MM.1S (cell line): ENCODE data around the gene TBRG1.

Source experiments
- DNase-seq: peaks from one replicate; pipeline ENCODE4 v3.0.0-alpha.2; 2015
- H2AFZ ChIP-seq: fragments of 300-600 bp; sonication (generic); 2 replicates; pipeline ENCODE4 v1.6.0; 2016; ENCODE audit warnings: antibody characterized with exemption, low read length
- H3F3A ChIP-seq: fragments of 300-600 bp; sonication (generic); 2 replicates; pipeline ENCODE4 v1.6.1; 2016; ENCODE audit warnings: mild to moderate bottlenecking, antibody characterized with exemption, low read length, moderate library complexity, mixed read lengths; ENCODE audit not compliant: insufficient read depth
- H3K27ac ChIP-seq: fragments of 300-600 bp; sonication (generic); 2 replicates; pipeline ENCODE4 v1.5.1; 2016; ENCODE audit warnings: mild to moderate bottlenecking, low read length
- H3K27me3 ChIP-seq: fragments of 300-600 bp; sonication (generic); replicated peaks from 2 replicates; pipeline ENCODE4 v1.6.0; 2016; ENCODE audit warnings: low read length; ENCODE audit not compliant: insufficient read depth
- H3K36me3 ChIP-seq: fragments of 300-600 bp; sonication (generic); replicated peaks from 2 replicates; pipeline ENCODE4 v1.6.1; 2016; ENCODE audit warnings: mild to moderate bottlenecking, low read length, mixed read lengths; ENCODE audit not compliant: insufficient read depth
- H3K4me1 ChIP-seq: fragments of 300-600 bp; sonication (generic); 2 replicates; pipeline ENCODE4 v1.6.1; 2016; ENCODE audit warnings: low read length, mixed read lengths
- H3K4me2 ChIP-seq: fragments of 300-600 bp; sonication (generic); 2 replicates; pipeline ENCODE4 v1.6.0; 2016; ENCODE audit warnings: low read depth, low read length
- H3K4me3 ChIP-seq: fragments of 300-600 bp; sonication (generic); 2 replicates; pipeline ENCODE4 v1.5.1; 2016; ENCODE audit warnings: low read length, mixed read lengths
- H3K79me2 ChIP-seq: fragments of 300-600 bp; sonication (generic); 2 replicates; pipeline ENCODE4 v1.6.1; 2016; ENCODE audit warnings: mixed run types, low read length, mixed read lengths
- H3K9ac ChIP-seq: fragments of 300-600 bp; sonication (generic); 2 replicates; pipeline ENCODE4 v1.6.1; 2016; ENCODE audit warnings: low read length, mixed read lengths
- H3K9me2 ChIP-seq: fragments of 300-600 bp; sonication (generic); replicated peaks from 2 replicates; pipeline ENCODE4 v1.6.1; 2016; ENCODE audit warnings: mild to moderate bottlenecking, low read length, mixed read lengths; ENCODE audit not compliant: insufficient read depth
- H3K9me3 ChIP-seq: fragments of 300-600 bp; sonication (generic); replicated peaks from 2 replicates; pipeline ENCODE4 v1.6.1; 2016; ENCODE audit warnings: mild to moderate bottlenecking, low read length, mixed read lengths; ENCODE audit not compliant: insufficient read depth
- H4K20me1 ChIP-seq: fragments of 300-600 bp; sonication (generic); 2 replicates; pipeline ENCODE4 v1.6.1; 2016; ENCODE audit warnings: mild to moderate bottlenecking, low read length, moderate library complexity, mixed read lengths; ENCODE audit not compliant: insufficient read depth
- EZH2 ChIP-seq: fragments of 300-600 bp; sonication (generic); optimal IDR thresholded peaks from 2 replicates; pipeline ENCODE3; 2017; ENCODE audit warnings: low read depth, mild to moderate bottlenecking, antibody characterized with exemption, low read length, mixed read lengths
- EZH2phosphoT487 ChIP-seq: fragments of 300-600 bp; sonication (generic); IDR thresholded peaks from 2 replicates; pipeline ENCODE4 v1.6.1; 2018; ENCODE audit warnings: antibody characterized with exemption, low read length
- TF ChIP-seq, protein P1 (sequence below): fragments of 300-600 bp; sonication (generic); IDR thresholded peaks from 2 replicates; pipeline ENCODE4 v1.5.1; 2016; ENCODE audit warnings: antibody characterized with exemption, low read length, mixed read lengths

Gene TBRG1

DNA sequence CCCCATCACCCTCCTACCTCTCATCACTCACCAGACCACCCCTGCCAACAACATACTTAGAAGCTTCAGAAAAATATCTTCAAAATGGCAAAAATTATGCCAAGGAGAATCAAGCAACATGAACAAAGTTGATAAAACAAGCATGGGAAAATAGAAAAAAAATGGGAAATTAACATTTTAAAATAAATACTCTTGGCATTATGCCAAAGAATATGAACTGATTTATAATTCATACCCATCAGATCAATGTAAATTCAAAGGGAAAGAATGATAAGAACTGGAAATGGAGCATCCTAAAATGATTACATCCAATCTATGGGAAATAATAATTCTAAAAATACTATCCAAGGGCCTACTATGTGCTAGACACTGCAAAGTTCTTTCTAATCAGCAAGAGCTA, 38.9 kb downstream of the TBRG1 start:
- H3K9me3 ChIP-seq, result no peaks in the 10 kb centered on the region
- no peaks in the 10 kb centered on the region for H4K20me1 ChIP-seq
- H3K4me2 ChIP-seq, result no peak overlapping the region
- no peak overlapping the region for H2AFZ ChIP-seq
- no peak overlapping the region for H3K4me3 ChIP-seq
- no peaks in the 10 kb centered on the region for H3K36me3 ChIP-seq
- H3K9me2 ChIP-seq, result no peaks in the 10 kb centered on the region
- H3F3A ChIP-seq, result no peaks in the 10 kb centered on the region
- H3K9ac ChIP-seq, result no peak overlapping the region
- no peaks in the 10 kb centered on the region for H3K79me2 ChIP-seq
- no peaks in the 10 kb centered on the region for H3K27me3 ChIP-seq
- DNase-seq, result no peak
- no peak overlapping the region for H3K27ac ChIP-seq
- TF ChIP-seq, protein P1, sequence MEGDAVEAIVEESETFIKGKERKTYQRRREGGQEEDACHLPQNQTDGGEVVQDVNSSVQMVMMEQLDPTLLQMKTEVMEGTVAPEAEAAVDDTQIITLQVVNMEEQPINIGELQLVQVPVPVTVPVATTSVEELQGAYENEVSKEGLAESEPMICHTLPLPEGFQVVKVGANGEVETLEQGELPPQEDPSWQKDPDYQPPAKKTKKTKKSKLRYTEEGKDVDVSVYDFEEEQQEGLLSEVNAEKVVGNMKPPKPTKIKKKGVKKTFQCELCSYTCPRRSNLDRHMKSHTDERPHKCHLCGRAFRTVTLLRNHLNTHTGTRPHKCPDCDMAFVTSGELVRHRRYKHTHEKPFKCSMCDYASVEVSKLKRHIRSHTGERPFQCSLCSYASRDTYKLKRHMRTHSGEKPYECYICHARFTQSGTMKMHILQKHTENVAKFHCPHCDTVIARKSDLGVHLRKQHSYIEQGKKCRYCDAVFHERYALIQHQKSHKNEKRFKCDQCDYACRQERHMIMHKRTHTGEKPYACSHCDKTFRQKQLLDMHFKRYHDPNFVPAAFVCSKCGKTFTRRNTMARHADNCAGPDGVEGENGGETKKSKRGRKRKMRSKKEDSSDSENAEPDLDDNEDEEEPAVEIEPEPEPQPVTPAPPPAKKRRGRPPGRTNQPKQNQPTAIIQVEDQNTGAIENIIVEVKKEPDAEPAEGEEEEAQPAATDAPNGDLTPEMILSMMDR, result no peak
- TF ChIP-seq EZH2, result no peak
- TF ChIP-seq EZH2phosphoT487, result no peak
- no peaks in the 10 kb centered on the region for H3K4me1 ChIP-seq

DNA sequence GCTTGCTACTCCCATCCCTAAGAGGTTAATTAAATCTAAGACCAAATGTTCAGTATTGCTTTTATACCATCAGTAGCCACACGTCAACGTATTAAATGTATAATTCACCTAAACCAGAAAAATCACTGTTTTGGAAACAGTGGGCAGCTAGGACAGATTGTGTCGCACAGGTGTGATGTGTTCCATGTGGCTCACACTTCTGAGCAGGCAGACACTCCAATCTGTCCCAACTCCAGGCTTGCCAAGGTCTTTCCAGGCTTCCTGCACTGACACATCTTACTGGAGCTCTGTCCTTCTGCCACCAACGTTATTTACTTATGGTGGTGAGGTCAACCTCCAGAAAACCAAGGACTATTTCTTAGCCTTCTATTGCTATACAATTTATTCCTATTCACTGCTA, 39.4 kb downstream of the TBRG1 start:
- no peaks in the 10 kb centered on the region for H3K79me2 ChIP-seq
- H3K4me3 ChIP-seq, result no peak overlapping the region
- DNase-seq, result no peak

DNA sequence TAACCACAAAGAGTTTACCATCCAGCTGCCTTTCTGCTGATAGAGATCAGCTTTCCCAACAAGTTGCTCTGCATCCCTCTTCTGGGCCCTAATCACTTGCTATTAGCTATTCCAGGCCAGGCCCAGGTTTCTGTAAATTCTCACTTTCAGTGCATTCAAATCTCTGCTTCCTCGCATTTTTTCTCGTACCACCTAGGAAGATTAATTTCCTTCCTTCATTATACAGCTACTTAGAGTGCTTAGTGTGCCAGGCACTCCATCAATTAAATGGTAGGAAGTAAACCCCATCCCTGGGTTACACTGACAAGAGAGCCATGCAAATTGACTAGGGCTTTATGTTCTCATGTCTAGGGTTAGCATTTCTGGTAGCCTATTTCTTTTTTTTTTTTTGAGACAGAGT, 41.2 kb downstream of the TBRG1 start:
- no peak for TF ChIP-seq EZH2phosphoT487
- TF ChIP-seq EZH2, result no peak
- TF ChIP-seq, protein P1, result no peak

More for the DNA sequence above, 39.4 kb downstream of the TBRG1 start:
- H3K4me2 ChIP-seq, result no peak overlapping the region
- H3F3A ChIP-seq, result no peaks in the 10 kb centered on the region
- no peak for TF ChIP-seq EZH2
- TF ChIP-seq, protein P1, result no peak
- no peak for TF ChIP-seq EZH2phosphoT487
- no peaks in the 10 kb centered on the region for H3K9me3 ChIP-seq
- no peak overlapping the region for H2AFZ ChIP-seq
- no peaks in the 10 kb centered on the region for H3K9me2 ChIP-seq
- H4K20me1 ChIP-seq, result no peaks in the 10 kb centered on the region
- H3K4me1 ChIP-seq, result no peaks in the 10 kb centered on the region
- H3K9ac ChIP-seq, result no peak overlapping the region
- no peak overlapping the region for H3K27ac ChIP-seq
- no peaks in the 10 kb centered on the region for H3K27me3 ChIP-seq
- H3K36me3 ChIP-seq, result no peaks in the 10 kb centered on the region

More for the DNA sequence above, 41.2 kb downstream of the TBRG1 start:
- Histone ChIP-seq H3F3A (no peaks in the 10 kb centered on the region), H3K4me3 (no peak overlapping the region), H3K27me3 (no peaks in the 10 kb centered on the region), H2AFZ (no peak overlapping the region), H3K9ac (no peak overlapping the region), H3K27ac (no peak overlapping the region), H3K4me1 (no peaks in the 10 kb centered on the region), H3K9me2 (no peaks in the 10 kb centered on the region), H3K36me3 (no peaks in the 10 kb centered on the region), H3K79me2 (no peaks in the 10 kb centered on the region), H4K20me1 (no peaks in the 10 kb centered on the region), H3K9me3 (no peaks in the 10 kb centered on the region), H3K4me2 (no peak overlapping the region)
- DNase-seq, result no peak
